ENCODE results near the gene SHISA7.

Gene SHISA7

GRCh38 chr19:55382522-55383054 lies 60.5 kb downstream of the SHISA7 start (continued):
- TF ChIP-seq CSRNP3 (CRISPR knock-in tag; IDR thresholded peaks at IDR 0.05) = no peak
- TF ChIP-seq, protein P1, sequence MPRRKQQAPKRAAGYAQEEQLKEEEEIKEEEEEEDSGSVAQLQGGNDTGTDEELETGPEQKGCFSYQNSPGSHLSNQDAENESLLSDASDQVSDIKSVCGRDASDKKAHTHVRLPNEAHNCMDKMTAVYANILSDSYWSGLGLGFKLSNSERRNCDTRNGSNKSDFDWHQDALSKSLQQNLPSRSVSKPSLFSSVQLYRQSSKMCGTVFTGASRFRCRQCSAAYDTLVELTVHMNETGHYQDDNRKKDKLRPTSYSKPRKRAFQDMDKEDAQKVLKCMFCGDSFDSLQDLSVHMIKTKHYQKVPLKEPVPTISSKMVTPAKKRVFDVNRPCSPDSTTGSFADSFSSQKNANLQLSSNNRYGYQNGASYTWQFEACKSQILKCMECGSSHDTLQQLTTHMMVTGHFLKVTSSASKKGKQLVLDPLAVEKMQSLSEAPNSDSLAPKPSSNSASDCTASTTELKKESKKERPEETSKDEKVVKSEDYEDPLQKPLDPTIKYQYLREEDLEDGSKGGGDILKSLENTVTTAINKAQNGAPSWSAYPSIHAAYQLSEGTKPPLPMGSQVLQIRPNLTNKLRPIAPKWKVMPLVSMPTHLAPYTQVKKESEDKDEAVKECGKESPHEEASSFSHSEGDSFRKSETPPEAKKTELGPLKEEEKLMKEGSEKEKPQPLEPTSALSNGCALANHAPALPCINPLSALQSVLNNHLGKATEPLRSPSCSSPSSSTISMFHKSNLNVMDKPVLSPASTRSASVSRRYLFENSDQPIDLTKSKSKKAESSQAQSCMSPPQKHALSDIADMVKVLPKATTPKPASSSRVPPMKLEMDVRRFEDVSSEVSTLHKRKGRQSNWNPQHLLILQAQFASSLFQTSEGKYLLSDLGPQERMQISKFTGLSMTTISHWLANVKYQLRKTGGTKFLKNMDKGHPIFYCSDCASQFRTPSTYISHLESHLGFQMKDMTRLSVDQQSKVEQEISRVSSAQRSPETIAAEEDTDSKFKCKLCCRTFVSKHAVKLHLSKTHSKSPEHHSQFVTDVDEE (CRISPR knock-in tag; IDR thresholded peaks at IDR 0.05) = no peak
- no peak for TF ChIP-seq SNAI2 (CRISPR knock-in tag; IDR thresholded peaks at IDR 0.05)
- TF ChIP-seq ISL1 (CRISPR knock-in tag; IDR thresholded peaks at IDR 0.05) = no peak

DNA sequence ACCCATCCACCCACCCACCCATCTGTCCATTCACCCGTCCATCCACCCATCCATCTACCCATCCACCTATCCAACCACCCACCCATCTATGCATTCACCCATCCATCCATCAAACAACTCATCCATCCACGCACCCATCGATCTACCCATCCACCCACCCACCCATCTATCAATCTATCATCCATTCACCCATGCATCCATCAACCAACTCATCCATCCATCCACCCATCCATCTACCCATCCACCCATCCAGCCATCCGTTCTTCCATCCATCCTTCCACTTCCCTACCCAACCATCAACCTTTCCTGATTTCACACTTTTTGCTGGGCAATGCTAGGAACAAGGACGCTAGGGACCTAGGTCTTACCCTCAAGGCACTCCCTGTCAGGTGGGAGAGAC lies 61.1 kb downstream of the SHISA7 start:
- no peak for TF ChIP-seq ESRRG (CRISPR knock-in tag; IDR thresholded peaks at IDR 0.05)
- no peak for ATAC-seq

- no peak for ATAC-seq
- TF ChIP-seq CSDC2 (CRISPR knock-in tag; IDR thresholded peaks at IDR 0.05) (no peak), OSR1 (CRISPR knock-in tag; IDR thresholded peaks at IDR 0.05) (no peak), ZNF565 (CRISPR knock-in tag; conservative IDR thresholded peaks at IDR 0.05; ENCODE audit: low read depth) (no peak), CREB5 (CRISPR knock-in tag; IDR thresholded peaks at IDR 0.05; ENCODE audit: low read depth) (no peak), TCF4 (CRISPR knock-in tag; IDR thresholded peaks at IDR 0.05; ENCODE audit: borderline replicate concordance) (no peak), ZNF70 (CRISPR knock-in tag; IDR thresholded peaks at IDR 0.05) (no peak), TOX (CRISPR knock-in tag; IDR thresholded peaks at IDR 0.05; ENCODE audit: borderline replicate concordance) (no peak), RARB (CRISPR knock-in tag; IDR thresholded peaks at IDR 0.05) (no peak), PPARA (CRISPR knock-in tag; IDR thresholded peaks at IDR 0.05; ENCODE audit: borderline replicate concordance) (no peak), ZFP30 (CRISPR knock-in tag; IDR thresholded peaks at IDR 0.05) (no peak), ZNF8 (CRISPR knock-in tag; IDR thresholded peaks at IDR 0.05) (no peak), ESRRG (CRISPR knock-in tag; IDR thresholded peaks at IDR 0.05) (no peak), GLIS3 (CRISPR knock-in tag; IDR thresholded peaks at IDR 0.05) (no peak), BACH2 (CRISPR knock-in tag; IDR thresholded peaks at IDR 0.05; ENCODE audit: borderline replicate concordance) (no peak)
- TF ChIP-seq, protein P1 (CRISPR knock-in tag; IDR thresholded peaks at IDR 0.05) = no peak
- TF ChIP-seq, protein P2, sequence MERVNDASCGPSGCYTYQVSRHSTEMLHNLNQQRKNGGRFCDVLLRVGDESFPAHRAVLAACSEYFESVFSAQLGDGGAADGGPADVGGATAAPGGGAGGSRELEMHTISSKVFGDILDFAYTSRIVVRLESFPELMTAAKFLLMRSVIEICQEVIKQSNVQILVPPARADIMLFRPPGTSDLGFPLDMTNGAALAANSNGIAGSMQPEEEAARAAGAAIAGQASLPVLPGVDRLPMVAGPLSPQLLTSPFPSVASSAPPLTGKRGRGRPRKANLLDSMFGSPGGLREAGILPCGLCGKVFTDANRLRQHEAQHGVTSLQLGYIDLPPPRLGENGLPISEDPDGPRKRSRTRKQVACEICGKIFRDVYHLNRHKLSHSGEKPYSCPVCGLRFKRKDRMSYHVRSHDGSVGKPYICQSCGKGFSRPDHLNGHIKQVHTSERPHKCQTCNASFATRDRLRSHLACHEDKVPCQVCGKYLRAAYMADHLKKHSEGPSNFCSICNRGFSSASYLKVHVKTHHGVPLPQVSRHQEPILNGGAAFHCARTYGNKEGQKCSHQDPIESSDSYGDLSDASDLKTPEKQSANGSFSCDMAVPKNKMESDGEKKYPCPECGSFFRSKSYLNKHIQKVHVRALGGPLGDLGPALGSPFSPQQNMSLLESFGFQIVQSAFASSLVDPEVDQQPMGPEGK (CRISPR knock-in tag; IDR thresholded peaks at IDR 0.05; ENCODE audit: borderline replicate concordance) = no peak
These were observed 63.9 kb downstream of the SHISA7 start for GRCh38 chr19:55379174-55379573.
